GM23338 (cell line): Measurements from ENCODE around the gene TTPAL. TPM values are rescaled to one million over a fixed set of nuclear protein-coding genes. Genes with fewer than 3 reads are reported as not detected.

Experiments
- ATAC-seq: fragments of 200-7000 bp; cut with Tn5 transposase; 3 replicates; pipeline ENCODE4 v1.9.1; 2020
- DNase-seq: peaks from one replicate; pipeline ENCODE4 v3.0.0-alpha.2; 2015; ENCODE audit warnings: low spot score
- H2AFZ ChIP-seq: fragments of 200-600 bp; sonication (generic); 2 replicates; pipeline ENCODE4 v1.8.0; 2016; ENCODE audit warnings: antibody characterized with exemption, mild to moderate bottlenecking, moderate library complexity
- H3F3A ChIP-seq: fragments of 200-600 bp; sonication (generic); replicated peaks from 2 replicates; pipeline ENCODE4 v1.8.0; 2017; ENCODE audit warnings: antibody characterized with exemption, mixed run types, low read depth
- H3K27ac ChIP-seq: fragments of 200-600 bp; sonication (generic); 2 replicates; pipeline ENCODE4 v1.6.1; 2016; ENCODE audit warnings: low read depth
- H3K27me3 ChIP-seq: fragments of 200-600 bp; sonication (generic); 2 replicates; pipeline ENCODE4 v1.8.0; 2016; ENCODE audit warnings: mild to moderate bottlenecking, mixed run types, moderate library complexity; ENCODE audit not compliant: insufficient read depth
- H3K36me3 ChIP-seq: fragments of 200-600 bp; sonication (generic); 2 replicates; pipeline ENCODE4 v1.8.0; 2016; ENCODE audit warnings: mild to moderate bottlenecking; ENCODE audit not compliant: insufficient read depth
- H3K4me1 ChIP-seq: fragments of 200-600 bp; sonication (generic); 2 replicates; pipeline ENCODE4 v1.8.0; 2016; ENCODE audit warnings: mild to moderate bottlenecking, moderate library complexity; ENCODE audit not compliant: insufficient read depth
- H3K4me2 ChIP-seq: fragments of 200-600 bp; sonication (generic); 2 replicates; pipeline ENCODE4 v1.7.1; 2017; ENCODE audit warnings: mixed run types
- H3K4me3 ChIP-seq: fragments of 200-600 bp; sonication (generic); 2 replicates; pipeline ENCODE4 v1.6.1; 2016; ENCODE audit warnings: mixed run types
- H3K79me2 ChIP-seq: fragments of 200-600 bp; sonication (generic); replicated peaks from 2 replicates; pipeline ENCODE4 v1.8.0; 2017; ENCODE audit warnings: mild to moderate bottlenecking; ENCODE audit not compliant: insufficient read depth
- H3K9me2 ChIP-seq: fragments of 200-600 bp; sonication (generic); 2 replicates; pipeline ENCODE4 v1.8.0; 2017; ENCODE audit not compliant: insufficient read depth
- H4K20me1 ChIP-seq: fragments of 200-600 bp; sonication (generic); replicated peaks from 2 replicates; pipeline ENCODE4 v1.8.0; 2017; ENCODE audit warnings: mild to moderate bottlenecking; ENCODE audit not compliant: insufficient read depth
- H3K27ac Mint-ChIP-seq: 2 replicates; pipeline ENCODE4 v1.8.0; 2020; ENCODE audit warnings: inconsistent platforms, mild to moderate bottlenecking, moderate library complexity, mixed read lengths
- H3K27me3 Mint-ChIP-seq: 3 replicates; pipeline ENCODE4 v1.8.0; 2022; ENCODE audit warnings: low read depth, mild to moderate bottlenecking, moderate library complexity, mixed read lengths, inconsistent platforms; ENCODE audit not compliant: insufficient read depth, poor library complexity
- H3K36me3 Mint-ChIP-seq: 3 replicates; pipeline ENCODE4 v1.8.0; 2021; ENCODE audit warnings: low read depth, mild to moderate bottlenecking, inconsistent platforms, moderate library complexity, mixed read lengths
- H3K4me1 Mint-ChIP-seq: 3 replicates; pipeline ENCODE4 v1.8.0; 2020; ENCODE audit warnings: mild to moderate bottlenecking, inconsistent platforms, mixed read lengths
- H3K4me3 Mint-ChIP-seq: 3 replicates; pipeline ENCODE4 v1.8.0; 2021; ENCODE audit warnings: moderate library complexity, mild to moderate bottlenecking, inconsistent platforms, mixed read lengths
- H3K9me3 Mint-ChIP-seq: 3 replicates; pipeline ENCODE4 v1.8.0; 2020; ENCODE audit warnings: moderate library complexity, mild to moderate bottlenecking, inconsistent platforms, mixed read lengths
- CTCF ChIP-seq, 2 experiments: fragments of 200-600 bp in 1 of 2; sonication (generic) in 1 of 2; conservative IDR thresholded peaks; 2 replicates each; pipeline versions ENCODE4 v1.5.1 to v1.6.1; 2016 to 2017; ENCODE audit warnings: antibody characterized with exemption in 2 of 2, low read depth in 2 of 2, mild to moderate bottlenecking in 2 of 2, moderate library complexity in 1 of 2
- ETS1 ChIP-seq: IDR thresholded peaks from 2 replicates; pipeline ENCODE4 v1.6.1; 2016; ENCODE audit warnings: antibody characterized with exemption
- EZH2 ChIP-seq: fragments of 200-600 bp; sonication (generic); IDR thresholded peaks from one replicate; pipeline ENCODE4 v1.8.0; 2017; ENCODE audit warnings: antibody characterized with exemption, mild to moderate bottlenecking, low read depth; ENCODE audit not compliant: unreplicated experiment
- EZH2phosphoT487 ChIP-seq: fragments of 200-600 bp; sonication (generic); IDR thresholded peaks from one replicate; pipeline ENCODE4 v1.8.1; 2018; ENCODE audit warnings: antibody characterized with exemption; ENCODE audit not compliant: unreplicated experiment
- JUNB ChIP-seq: IDR thresholded peaks from one replicate; pipeline ENCODE4 v1.6.1; 2016; ENCODE audit warnings: antibody characterized with exemption; ENCODE audit not compliant: unreplicated experiment
- NANOG ChIP-seq: IDR thresholded peaks from 2 replicates; pipeline ENCODE4 v1.6.1; 2016; ENCODE audit warnings: antibody characterized with exemption, borderline replicate concordance
- REST ChIP-seq: IDR thresholded peaks from one replicate; pipeline ENCODE4 v1.6.1; 2018; ENCODE audit warnings: antibody characterized with exemption; ENCODE audit not compliant: unreplicated experiment
- STAT1 ChIP-seq: IDR thresholded peaks from one replicate; pipeline ENCODE4 v1.6.1; 2016; ENCODE audit warnings: antibody characterized with exemption; ENCODE audit not compliant: unreplicated experiment
- ZNF114 ChIP-seq: fragments of 250-450 bp; sonication (Bioruptor Pico); IDR thresholded peaks from 2 replicates; pipeline ENCODE4 v1.5.0; 2020; ENCODE audit warnings: mild to moderate bottlenecking, moderate library complexity
- ZNF331 ChIP-seq: fragments of 250-450 bp; sonication (Bioruptor Pico); IDR thresholded peaks from 2 replicates; pipeline ENCODE4 v1.5.0; 2020; ENCODE audit warnings: low read depth, mild to moderate bottlenecking, moderate library complexity
- polyA plus RNA-seq: library from polyadenylated mRNA; unstranded; fragments of >200 nt; fragmentation: Nextera tagmentation; extraction: Ambion mirVana; gene quantifications from 2 replicates; pipeline ENCODE4 v1.2.1, GENCODE V29; 2016
- total RNA-seq: library from RNA; depleted of rRNA; stranded (reverse); fragments of >200 nt; shearing (Covaris generic); gene quantifications from 2 replicates; pipeline ENCODE4 v1.2.3, GENCODE V29; 2014

TTPAL gene
- total and polyA plus RNA-seq, 2 experiments from 2014 or later: 3.7 to 10.2 TPM

- Histone ChIP-seq H3K4me2 (peak overlapping the region; percentile 88), H2AFZ (peak overlapping the region; percentile 96), H3K36me3 (no peaks in the 10 kb centered on the region), H3F3A (peaks cover 5% of the 10 kb centered on the region; the same call in 1 of the 2 replicates), H3K4me3 (peak overlapping the region; percentile 92), H3K27ac (no peak overlapping the region), H4K20me1 (no peaks in the 10 kb centered on the region), H3K9me2 (no peaks in the 10 kb centered on the region), H3K4me1 (peaks cover 11% of the 10 kb centered on the region; the same call in 1 of the 2 replicates), H3K27me3 (0 out of 2 replicates have a peak, but pooled peaks cover 4% of the 10 kb centered on the region), H3K79me2 (peaks cover 6% of the 10 kb centered on the region)
- H3K4me3 Mint-ChIP-seq: no peak overlapping the region
- peaks cover 8% of the 10 kb centered on the region for H3K27me3 Mint-ChIP-seq
- no peaks in the 10 kb centered on the region for H3K36me3 Mint-ChIP-seq
- no peak for DNase-seq
- TF ChIP-seq EZH2phosphoT487 (no peak), ETS1 (no peak), REST (no peak), EZH2 (no peak), JUNB (no peak), ZNF331 (CRISPR knock-in tag) (no peak), NANOG (no peak), STAT1 (no peak), CTCF (conservative IDR thresholded peaks at IDR 0.05; ENCODE audit: low read depth in 2 of 2) (no peak), ZNF114 (no peak)
- no peaks in the 10 kb centered on the region for H3K9me3 Mint-ChIP-seq
- H3K27ac Mint-ChIP-seq: no peak overlapping the region
- peaks cover 3% of the 10 kb centered on the region; the same call in 1 of the 3 replicates for H3K4me1 Mint-ChIP-seq
- ATAC-seq: no peak
These were observed 56.7 kb downstream of the TTPAL start for GRCh38 chr20:44532259-44532980.
